ENCODE measurements around the gene ZNF668. TPM values are rescaled to one million over a fixed set of nuclear protein-coding genes. Genes with fewer than 3 reads are reported as not detected.
A peak's percentile ranks its signal among the peaks of the same experiment; 100 is the strongest.

ZNF668 gene
- total and polyA plus RNA-seq, 2 of the 13 experiments (the other 11 are each of a cell fraction or from before 2014, with no cell fraction given): 3.8 to 9.8 TPM

GRCh38 chr16:31105677-31106213, 31.7 kb upstream of the ZNF668 start (continued):
- peak; percentile 93 for TF ChIP-seq GATAD2A (CRISPR knock-in tag; IDR thresholded peaks at IDR 0.05)
- no peak for TF ChIP-seq NPAS2 (CRISPR knock-in tag; IDR thresholded peaks at IDR 0.05; ENCODE audit: borderline replicate concordance)
- peak; percentile 96; the same call in 1 of the 2 replicates for TF ChIP-seq E2F2 (CRISPR knock-in tag; IDR thresholded peaks at IDR 0.05; ENCODE audit: borderline replicate concordance)
- peak; percentile 87 for TF ChIP-seq ZNF768 (CRISPR knock-in tag; IDR thresholded peaks at IDR 0.05)
- no peak for TF ChIP-seq ZFP36 (IDR thresholded peaks at IDR 0.05; ENCODE audit: borderline replicate concordance, low read depth, low read length, partially characterized antibody)
- peak; percentile 100 for TF ChIP-seq THRA (CRISPR knock-in tag; IDR thresholded peaks at IDR 0.05; ENCODE audit: borderline replicate concordance)
- TF ChIP-seq ZFP82 (CRISPR knock-in tag; IDR thresholded peaks at IDR 0.05; ENCODE audit: borderline replicate concordance): peak; percentile 96; the same call in 1 of the 2 replicates
- peak; percentile 82 for TF ChIP-seq ZNF503 (CRISPR knock-in tag; IDR thresholded peaks at IDR 0.05)
- TF ChIP-seq MAFF (IDR thresholded peaks at IDR 0.05; ENCODE audit: low read depth, low read length): no peak
- peak; percentile 76 for TF ChIP-seq DRAP1 (CRISPR knock-in tag; IDR thresholded peaks at IDR 0.05)
- peak; percentile 59 for TF ChIP-seq JUND (CRISPR knock-in tag; IDR thresholded peaks at IDR 0.05)
- peak; percentile 32; the same call in 1 of the 2 replicates for TF ChIP-seq HNF4G (IDR thresholded peaks at IDR 0.05; ENCODE audit: borderline replicate concordance, low read depth, low read length)
- peak; percentile 60; the same call in 1 of the 2 replicates for TF ChIP-seq HNF4G (CRISPR knock-in tag; IDR thresholded peaks at IDR 0.05; ENCODE audit: borderline replicate concordance, low read depth)
- TF ChIP-seq CEBPB (IDR thresholded peaks at IDR 0.05; ENCODE audit: borderline replicate concordance, low read depth, low read length): peak; percentile 51; the same call in 1 of the 2 replicates
- no peak for TF ChIP-seq ZNF3 (CRISPR knock-in tag; IDR thresholded peaks at IDR 0.05)
- TF ChIP-seq ZNF18 (CRISPR knock-in tag; IDR thresholded peaks at IDR 0.05; ENCODE audit: insufficient replicate concordance): peak; percentile 94
- TF ChIP-seq MLLT10 (CRISPR knock-in tag; IDR thresholded peaks at IDR 0.05): no peak
- TF ChIP-seq TEAD2 (CRISPR knock-in tag; IDR thresholded peaks at IDR 0.05): 0 out of 2 replicates have a peak, but pooled peaks have one; percentile 79
- peak; percentile 94 for TF ChIP-seq TOPORS (CRISPR knock-in tag; IDR thresholded peaks at IDR 0.05)

Measured in HepG2 (cell line).